Inflammatory macrophage (primary cell): ENCODE measurements around the gene ECPAS.
A peak's percentile ranks its signal among the peaks of the same experiment; 100 is the strongest.
"Not testable (repeated sequence)": the region's sequence is repeated elsewhere in the genome, so short reads cannot be mapped to it uniquely, and the experiment has no call there.

ENCODE experiments used
- DNase-seq, 2 donors: peaks; one replicate each; pipeline ENCODE4 v3.0.0-alpha.2; 2020 to 2022

Gene ECPAS

DNA sequence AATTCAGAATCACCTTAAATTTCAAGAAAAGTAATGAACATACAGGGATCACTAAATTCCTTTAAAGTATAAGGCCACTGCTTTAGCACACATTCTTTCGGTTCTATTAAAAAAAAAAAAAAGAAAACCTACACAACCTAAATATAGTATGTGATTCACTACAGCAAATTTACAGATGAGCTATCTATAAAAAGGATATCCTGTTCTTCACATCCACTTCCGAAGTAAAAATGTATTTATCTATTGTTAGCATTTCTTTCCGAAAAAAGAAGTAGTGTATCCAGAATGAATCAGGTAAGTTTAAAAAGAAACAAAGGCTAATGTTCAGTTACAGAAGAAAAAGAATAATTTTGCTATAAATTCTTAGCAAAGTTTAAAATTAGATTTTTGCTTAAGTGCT lies 70.2 kb downstream of the ECPAS start:
- DNase-seq = no peak

DNA sequence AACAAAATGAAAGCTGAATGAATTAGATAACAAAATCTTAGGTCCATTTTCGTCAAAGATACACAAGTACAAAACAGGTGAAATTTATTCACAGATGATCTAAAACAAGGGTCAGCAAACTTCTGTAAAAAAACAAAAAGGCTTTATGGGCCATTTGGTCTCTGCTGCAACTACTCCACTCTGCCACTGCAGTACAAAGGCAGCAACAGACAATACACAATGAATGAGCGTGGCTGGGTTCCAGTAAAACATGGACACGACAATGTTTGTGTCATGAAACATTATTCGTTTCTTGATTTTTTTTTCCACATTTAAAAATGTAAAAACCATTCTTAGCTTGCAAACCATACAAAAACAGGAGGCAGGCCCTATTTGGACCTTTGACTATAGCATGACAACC lies 71.9 kb downstream of the ECPAS start:
- no peak for DNase-seq

DNA sequence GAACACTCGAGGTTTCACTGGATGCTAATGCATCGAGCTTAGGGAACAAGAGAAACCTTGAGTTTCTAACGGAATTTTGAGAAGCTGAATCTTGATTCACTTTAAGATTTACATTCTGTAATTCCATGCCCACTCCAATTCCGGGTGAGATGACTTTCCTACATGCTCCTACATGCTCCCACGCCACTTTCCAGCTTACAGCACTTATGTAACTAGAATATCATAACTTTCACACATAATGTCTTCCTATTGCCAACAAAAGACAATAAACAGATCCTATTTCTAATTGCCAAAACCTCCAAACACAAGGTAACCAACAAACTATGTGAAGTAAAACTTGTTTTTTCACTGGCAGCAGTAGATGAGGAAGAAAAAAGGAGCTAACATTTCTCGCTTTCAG lies 72.9 kb downstream of the ECPAS start:
- no peak for DNase-seq

DNA sequence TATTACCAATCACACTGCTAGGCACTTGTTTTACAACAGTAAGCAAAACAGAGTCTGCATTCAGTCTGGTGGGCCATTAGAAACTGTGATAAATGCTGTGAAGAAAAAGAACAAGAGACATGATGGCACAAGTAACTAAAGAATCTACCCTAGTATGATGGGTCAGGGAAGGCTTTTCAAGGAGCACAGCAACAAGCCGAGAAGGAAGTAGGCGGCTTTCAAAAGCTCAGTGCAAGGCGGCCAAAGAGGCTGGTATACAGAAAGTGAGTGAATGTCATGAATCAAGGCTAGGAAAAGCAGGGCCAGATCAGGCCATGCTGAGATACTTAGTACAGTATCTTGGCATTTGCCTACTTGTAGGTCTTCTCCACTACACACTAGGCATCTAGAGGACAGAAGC lies 76.4 kb downstream of the ECPAS start:
- DNase-seq = no peak

DNA sequence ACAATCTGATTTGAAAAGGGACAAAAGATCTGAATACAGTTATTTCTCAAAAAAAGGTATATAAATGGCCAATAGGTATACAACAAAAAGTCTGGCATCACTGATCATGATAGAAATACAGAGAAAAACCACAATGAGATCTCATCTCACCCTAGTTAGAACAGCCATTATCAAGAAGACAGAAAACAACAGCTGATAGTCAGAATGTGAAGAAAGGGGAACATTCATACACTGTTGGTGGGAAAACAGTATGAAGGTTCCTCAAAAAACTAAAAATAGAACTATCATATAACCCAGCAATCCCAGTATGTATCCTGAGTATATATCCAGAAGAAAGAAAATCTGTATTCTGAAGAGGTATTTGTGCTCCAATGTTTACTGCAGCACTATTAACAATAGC lies 78.5 kb downstream of the ECPAS start:
- no peak for DNase-seq

DNA sequence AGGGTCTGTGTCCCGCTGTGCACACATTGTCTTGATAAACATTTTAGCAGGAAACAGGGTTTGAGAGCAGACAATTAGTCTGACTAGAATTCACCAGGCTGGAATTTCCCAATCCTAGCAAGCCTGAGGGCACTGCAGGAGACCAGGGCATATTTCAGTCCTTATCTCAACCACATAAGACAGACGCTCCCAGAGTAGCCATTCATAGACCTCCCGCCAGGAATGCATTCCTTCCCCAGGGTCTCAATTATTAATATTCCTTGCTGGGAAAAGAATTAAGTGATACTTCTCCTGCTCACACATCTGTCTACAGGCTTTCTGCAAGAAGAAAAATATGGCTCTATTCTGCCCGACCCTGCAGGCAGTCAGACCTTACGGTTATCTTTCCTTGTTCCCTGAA lies 82.7 kb downstream of the ECPAS start:
- DNase-seq = not testable (repeated sequence)

DNA sequence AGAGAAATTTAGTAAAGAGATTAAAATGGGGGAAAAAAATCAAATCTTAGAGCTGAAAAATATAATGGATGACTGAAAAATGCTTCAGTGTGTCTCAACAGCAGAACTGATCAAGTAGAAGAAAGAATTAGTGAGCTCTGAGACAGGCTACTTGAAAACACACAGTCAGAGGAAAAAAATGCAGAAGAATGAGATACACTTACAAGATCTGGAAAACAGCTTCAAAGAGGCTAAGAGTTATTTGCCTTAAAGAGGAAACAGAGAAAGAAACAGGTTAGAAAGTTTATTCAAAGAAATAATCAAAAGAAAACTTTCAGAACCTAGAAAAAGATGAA lies 83.7 kb downstream of the ECPAS start:
- DNase-seq = no peak

DNA sequence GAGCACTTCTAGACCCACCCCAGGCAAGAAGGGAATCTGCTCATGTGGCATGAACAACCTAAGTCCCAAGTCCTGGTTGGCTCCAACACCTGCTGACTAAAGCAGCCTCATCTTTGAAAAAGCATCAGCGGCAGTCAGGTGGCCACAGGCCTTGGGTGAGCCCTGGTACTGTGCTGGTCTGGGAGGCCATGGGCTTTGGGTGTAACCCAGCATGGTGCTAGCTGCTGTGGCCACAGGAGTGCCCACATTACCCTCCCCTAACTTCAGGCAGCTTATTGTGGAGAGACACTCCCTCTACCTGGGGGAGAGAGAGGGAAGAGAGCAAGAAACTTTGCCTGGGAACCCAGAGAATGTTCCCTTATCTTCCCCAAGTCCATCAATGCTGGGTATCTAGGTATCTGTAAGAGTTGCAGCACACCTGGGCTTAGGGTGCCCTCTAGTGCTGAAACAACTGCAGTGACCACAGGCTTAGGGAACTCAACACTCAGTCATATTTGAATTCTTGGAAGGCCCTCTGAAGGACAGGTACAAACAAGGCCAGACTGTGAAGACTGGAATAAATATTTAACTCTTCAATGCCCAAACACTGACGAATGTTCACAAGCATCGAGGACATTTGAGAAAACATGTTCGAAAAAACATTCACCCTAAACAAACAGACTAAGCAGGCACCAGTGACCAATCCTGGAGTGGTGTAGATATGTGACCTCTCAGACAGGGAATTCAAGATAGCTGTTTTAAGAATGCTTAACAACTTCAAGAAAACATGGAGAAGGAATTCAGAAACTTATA lies 84.2 kb downstream of the ECPAS start:
- DNase-seq = peak in 1 of 2 donors; percentile 23

DNA sequence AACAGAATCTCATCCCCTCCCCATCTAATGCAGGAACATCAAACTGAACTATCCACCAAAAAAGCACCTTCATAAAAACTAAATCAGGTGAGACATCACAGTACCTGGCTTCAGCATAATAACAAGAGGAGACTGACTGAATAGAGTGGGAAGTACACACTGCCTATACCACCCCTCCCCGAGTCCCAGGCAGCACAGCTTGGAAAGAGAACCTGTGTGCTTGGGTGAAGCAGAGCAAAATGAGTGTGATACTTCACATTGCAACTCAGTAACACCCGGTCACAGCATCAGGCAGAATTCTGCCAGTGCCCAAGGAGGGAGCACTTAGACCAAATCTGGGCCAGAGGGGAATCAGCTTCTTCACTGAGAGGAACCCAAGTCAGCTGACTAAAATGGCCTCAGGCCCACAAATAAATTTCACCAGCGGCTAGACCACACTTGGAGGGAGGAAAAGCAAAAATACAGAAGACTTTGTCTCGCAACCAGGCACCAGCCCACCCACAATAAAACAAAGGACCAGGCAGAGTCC lies 84.9 kb downstream of the ECPAS start:
- peak in 1 of 2 donors; percentile 38 for DNase-seq

DNA sequence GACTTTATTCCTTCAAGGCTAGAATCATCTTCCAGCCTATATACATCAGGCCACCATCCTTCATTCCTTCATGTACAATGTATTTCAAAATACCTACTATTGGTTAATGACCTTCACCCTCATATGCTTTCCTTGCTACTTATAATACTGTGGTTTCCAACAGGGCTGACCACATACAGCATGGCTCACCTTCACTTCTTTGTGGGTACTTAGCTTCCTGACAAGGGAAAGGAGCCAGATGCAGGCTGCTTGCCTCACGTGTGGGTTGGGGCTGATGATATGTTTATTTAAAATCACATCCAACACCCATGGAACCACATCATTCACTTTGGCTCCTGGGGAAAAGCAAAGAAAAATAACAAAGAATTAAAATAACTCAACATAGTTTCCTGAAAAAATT lies 90.2 kb downstream of the ECPAS start:
- DNase-seq = no peak

DNA sequence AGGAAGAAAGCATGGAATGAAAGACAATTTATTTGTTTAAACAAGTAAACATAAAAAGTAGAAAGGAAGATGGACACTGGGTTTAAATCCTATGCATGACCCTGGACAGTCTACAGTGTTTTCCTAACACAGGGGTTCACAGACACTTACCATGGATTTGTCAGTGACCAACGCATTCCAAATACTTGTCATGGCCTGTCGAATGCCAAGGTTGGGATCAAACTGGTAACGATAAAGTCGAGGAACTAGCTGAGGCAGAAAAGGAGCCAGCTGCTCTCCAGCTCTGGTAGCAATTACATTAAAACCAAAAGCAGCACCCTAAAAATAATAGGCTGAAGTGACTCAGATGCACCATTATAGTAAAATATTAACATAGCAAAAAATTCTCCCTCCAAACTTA lies 94.8 kb downstream of the ECPAS start:
- no peak for DNase-seq

DNA sequence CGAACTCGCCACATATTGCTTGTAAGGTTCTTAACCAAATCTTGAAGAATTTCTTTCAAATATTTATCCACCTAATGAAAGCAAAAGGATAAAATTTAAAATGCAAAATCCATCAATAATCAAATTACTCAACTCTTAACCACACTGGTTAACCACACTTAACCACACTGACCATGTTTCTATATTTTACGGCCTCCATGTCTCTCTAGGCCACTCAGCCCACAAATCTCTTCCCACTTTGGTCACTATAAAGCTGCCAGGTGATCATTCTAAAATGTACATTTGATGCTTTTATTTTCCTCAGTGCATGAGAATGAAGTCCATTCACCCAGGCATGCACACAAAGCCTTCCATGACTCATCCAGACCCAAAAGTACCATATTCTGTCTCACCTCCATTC lies 97.8 kb downstream of the ECPAS start:
- DNase-seq = no peak

DNA sequence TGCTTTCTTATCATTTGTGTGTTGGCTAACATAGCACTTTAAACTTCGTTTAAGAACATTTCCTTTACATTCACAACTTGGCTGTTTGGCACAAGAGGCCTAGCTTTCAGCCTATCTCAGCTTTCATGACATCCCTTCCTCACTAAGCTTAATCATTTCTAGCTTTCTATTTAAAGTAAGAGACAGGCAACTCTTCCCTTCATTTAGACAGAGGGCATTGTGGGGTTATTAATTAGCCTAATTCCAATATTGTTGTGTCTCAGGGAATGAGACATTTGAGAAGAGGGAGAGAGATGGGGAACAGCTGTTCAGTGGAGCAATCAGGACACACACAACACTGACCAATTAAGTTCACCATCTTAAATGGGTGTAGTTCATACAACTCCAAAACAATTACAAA lies 103.2 kb downstream of the ECPAS start:
- no peak for DNase-seq

DNA sequence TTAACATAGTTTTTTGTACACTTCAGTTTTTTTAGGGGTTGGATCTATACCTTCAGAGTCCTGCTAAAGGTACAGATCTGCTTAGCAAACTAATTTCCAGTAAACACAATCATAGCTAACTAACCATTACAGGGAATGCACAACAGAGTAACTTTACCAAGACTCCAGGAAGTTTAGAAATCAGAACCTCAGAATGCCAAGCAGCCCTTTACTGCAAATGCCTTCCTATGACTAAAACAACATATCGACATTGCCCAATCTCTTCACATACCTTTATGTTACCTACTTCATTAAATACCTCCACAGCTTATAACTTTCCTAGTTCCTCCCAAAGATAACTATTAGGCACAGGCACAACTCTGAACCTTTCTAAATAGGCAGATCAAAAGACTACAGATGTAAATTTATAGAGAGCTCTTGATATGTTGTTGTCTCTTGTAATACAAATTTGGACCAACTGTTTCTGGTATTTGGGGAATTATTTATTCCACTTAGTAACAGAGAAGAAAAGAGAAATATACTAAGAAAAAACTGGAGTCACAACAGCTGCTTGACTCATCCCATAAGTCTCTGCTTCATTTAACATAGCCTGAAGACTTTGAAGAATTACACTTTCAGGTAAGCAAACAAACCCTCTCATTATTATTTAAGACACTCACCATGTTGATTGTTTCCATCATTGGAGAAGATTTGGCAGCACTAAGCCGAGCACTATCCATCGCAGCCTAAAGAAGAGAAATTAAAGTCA lies 108.2 kb downstream of the ECPAS start:
- DNase-seq = no peak

DNA sequence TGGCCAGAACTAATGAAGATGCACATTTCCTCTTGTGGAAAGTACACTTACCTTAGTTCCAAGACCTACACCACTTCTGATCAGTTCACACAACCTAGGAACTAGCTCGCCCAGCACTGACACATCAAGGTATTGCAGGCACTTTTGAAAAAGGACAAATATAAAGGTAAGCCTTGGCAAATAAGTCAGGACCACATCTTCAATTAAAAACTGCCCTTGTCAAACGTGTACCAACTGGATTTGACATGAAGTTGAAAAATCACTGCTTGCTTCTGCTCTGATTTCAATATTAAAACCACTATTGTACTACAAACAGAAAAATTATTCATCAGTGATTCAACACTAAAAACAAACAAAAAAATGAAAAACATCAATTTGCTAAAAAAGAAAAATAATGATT lies 109.1 kb downstream of the ECPAS start:
- no peak for DNase-seq

DNA sequence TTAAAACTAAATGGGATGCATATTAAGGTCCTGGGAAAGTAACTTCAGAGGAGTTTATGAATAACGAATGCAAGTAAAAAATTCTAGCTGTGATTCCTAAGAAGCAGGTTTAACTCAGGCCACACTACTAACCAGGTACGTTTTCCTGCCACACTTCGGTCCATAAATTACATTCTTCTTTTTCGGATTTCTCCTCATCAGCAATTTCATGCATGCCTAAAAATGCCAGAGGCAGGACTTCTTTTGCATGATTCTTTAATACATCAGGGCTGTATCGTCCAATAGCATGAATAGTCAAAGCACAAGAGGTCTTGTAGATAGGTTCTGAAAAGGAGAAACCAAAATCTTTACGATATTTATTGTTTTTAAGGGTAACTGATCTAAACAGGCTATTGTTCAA lies 111.9 kb downstream of the ECPAS start:
- DNase-seq = no peak

DNA sequence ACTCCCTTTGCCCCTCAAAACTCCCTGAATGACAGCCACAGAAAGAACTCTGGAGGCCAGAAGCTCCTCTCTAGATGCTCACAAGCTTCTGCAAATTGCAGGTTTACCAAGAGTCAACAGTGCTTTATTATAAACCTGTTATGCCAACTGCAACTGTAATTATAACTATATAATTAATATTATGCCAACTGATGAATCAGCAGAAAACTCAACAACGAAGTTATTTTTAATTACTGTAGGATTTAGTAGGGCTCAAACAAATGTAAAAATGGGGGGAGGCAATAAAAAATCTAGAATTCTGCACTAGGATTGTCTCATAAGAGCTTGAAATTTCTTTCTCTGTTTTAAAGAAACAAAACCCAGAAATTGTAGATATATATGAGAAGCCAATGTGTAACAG lies 117.2 kb downstream of the ECPAS start:
- DNase-seq = no peak

DNA sequence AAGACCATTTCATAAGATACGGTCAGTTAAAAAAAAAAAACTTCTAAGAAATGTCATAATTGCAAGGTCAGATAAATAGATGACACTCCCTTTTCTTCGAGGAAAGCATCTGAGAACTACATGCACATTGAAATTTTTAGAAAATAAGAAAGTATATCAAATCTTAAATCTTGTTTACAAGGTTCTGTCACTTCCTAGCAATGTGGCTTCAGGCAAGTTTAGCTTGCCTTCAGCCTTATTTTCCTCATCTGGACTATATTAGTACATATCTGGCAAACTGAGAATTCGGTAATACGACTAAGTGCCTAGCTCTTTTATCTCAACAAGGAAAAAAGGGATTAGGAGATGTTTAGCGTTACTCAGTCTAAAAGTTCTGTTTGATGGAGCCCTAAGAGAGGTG lies 121.7 kb downstream of the ECPAS start:
- no peak for DNase-seq

DNA sequence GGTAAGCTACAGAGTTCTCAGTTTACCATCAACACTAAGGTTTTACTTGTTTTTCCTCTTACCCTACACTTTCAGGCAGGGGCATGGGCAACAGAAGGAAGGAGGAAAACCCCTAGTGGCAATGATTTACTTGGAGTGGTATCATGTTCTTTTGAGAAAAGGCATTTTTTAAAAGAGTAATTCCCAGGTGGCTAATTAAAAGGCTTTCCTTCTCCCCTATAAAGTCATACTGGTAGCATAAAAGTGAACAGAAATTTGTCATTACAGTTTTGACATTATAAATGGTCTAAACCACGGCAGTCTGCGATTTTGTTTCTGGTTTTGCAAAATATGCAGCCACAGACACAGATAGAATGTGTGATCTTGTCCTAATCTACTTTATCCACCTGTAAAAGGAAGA lies 123.3 kb downstream of the ECPAS start:
- no peak for DNase-seq

DNA sequence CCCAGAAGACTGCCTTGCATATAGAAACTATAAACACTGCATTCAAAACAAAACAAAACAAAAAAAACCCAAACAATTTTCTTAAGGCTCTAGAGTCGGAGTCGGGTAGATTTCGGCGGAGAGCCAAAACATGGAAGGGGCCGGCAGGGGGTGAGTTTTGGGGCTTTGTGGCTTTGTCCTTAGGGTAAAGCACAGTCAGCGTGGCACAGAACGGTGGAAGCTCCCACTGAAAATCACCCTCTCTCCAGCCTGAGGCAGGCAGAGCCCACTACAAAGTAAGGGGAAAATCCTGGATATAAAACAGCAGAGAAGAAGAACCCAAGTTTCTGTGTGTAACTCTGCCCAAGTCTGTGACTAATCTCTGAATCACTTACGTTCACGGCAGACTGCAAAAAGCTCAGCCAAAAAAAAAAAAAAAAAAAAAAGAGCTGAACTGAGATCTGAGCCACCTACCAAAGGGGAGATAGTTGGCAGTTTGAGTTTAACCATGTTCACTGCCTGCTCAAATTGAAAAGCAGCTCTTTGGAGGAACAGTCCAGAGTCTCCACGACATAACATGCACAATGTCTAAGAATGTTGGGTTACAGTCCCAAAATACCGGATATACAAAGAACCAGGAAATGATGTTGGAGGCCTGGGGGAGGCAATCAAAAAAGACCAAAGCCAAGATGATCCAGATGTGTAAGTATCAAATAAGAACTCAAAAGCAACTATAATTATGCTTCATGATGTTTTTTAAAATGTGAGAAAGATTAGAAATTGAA lies 127.5 kb downstream of the ECPAS start:
- no peak for DNase-seq

DNA sequence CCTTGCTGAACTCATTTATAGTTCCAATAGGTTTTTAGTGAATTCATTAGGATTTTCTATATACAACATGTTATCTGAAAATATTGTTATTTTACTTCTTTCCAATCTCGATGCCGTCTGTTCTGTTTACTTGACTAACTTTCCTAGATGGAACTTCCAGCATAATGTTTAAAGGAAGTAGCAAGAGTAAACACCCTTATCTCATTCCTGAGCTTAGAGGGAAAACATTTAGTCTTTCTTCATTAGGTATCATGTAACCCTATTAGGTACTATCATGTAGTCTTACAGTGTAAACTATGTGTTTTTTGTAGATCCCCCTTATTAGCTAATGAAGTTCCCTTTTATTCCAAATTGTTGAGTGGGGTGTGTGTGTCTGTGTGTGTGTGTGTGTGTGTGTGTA lies 131.6 kb downstream of the ECPAS start:
- DNase-seq = no peak

DNA sequence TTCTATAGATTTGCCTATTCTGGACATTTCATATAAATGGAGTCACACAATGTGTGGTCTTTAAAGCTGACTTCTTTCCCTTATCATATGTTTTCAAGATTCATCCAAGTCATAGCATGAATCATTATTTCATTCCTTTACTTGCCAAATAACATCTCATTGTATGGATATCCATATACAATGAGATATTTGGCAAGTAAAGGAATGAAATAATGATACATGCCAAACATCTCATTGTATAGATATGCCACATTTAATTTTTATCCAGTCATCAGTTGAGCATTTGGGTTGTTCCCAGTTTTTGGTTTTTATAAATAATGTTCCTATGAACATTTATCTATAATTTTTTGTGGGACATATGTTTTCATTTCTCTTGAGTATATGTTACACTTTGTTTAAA lies 133.6 kb downstream of the ECPAS start:
- DNase-seq = no peak

DNA sequence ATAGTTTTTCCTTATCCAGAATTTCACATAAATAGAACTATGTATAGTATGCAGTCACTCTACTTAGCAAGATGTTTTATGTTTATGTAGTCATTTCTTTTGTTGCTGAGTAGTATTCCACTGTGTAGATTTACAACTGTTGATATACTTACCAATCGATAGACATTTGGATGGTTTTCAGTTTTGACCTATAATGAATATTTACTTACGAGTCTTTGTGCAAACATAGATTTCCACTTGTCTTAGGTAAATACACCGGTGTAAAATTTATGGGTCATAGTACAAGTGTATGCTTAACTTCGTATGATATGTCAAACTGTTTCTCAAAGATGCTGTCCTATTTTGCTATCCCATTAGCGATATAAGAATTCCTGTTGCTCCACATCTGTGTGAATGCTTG lies 134.4 kb downstream of the ECPAS start:
- no peak for DNase-seq
